Fibroblast of lung (primary cell): ENCODE data around the gene NUDT7.

ENCODE experiments used
- EZH2 ChIP-seq: IDR thresholded peaks from 2 replicates; pipeline ENCODE4 v1.5.1; 2012; ENCODE audit warnings: low read length, control low read depth, mild to moderate bottlenecking; ENCODE audit errors: missing control alignments
- TF ChIP-seq, protein P1 (sequence below), 2 donors: IDR thresholded peaks in 1 of 2; conservative IDR thresholded peaks in 1 of 2; 1 replicate in 1 of 2; 2 replicates in 1 of 2; pipeline ENCODE4 v1.5.1; 2011 to 2012; ENCODE audit warnings: low read length in 2 of 2, control low read depth in 1 of 2, inconsistent platforms in 1 of 2, low read depth in 1 of 2, mild to moderate bottlenecking in 1 of 2

DNA sequence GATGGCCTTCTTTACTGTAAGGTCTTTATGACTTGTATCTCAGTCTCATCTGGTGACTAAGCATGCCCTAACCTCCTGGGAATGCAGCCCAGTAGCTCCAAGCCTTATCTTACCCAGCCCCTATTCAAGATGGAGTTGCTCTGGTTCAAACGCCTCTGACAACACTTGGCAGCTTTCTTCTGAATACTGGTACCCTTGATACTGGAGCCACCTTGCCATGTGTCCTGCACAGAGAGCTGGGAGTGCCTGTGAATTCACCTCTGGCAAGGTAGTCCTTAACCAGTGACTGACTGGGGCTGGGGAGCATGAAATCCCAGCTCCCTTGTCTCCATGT, 17.2 kb downstream of the NUDT7 start:
- TF ChIP-seq, protein P1, sequence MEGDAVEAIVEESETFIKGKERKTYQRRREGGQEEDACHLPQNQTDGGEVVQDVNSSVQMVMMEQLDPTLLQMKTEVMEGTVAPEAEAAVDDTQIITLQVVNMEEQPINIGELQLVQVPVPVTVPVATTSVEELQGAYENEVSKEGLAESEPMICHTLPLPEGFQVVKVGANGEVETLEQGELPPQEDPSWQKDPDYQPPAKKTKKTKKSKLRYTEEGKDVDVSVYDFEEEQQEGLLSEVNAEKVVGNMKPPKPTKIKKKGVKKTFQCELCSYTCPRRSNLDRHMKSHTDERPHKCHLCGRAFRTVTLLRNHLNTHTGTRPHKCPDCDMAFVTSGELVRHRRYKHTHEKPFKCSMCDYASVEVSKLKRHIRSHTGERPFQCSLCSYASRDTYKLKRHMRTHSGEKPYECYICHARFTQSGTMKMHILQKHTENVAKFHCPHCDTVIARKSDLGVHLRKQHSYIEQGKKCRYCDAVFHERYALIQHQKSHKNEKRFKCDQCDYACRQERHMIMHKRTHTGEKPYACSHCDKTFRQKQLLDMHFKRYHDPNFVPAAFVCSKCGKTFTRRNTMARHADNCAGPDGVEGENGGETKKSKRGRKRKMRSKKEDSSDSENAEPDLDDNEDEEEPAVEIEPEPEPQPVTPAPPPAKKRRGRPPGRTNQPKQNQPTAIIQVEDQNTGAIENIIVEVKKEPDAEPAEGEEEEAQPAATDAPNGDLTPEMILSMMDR (conservative IDR thresholded peaks at IDR 0.05 in 1 of 2, IDR thresholded peaks at IDR 0.05 in 1 of 2; ENCODE audit: low read depth in 1 of 2, low read length in 2 of 2): no peak
- no peak for TF ChIP-seq EZH2
